CD4-positive, alpha-beta T cell treated with Interleukin-2 at 100 ng/mL for 4 hours (primary cell): ENCODE data around the gene PDGFA.
"Not testable (repeated sequence)": the region's sequence is repeated elsewhere in the genome, so short reads cannot be mapped to it uniquely, and the experiment has no call there.

ENCODE experiments used
- DNase-seq: peaks from one replicate; pipeline ENCODE4 v3.0.0-alpha.2; 2020; ENCODE audit warnings: low spot score

Gene PDGFA

DNA sequence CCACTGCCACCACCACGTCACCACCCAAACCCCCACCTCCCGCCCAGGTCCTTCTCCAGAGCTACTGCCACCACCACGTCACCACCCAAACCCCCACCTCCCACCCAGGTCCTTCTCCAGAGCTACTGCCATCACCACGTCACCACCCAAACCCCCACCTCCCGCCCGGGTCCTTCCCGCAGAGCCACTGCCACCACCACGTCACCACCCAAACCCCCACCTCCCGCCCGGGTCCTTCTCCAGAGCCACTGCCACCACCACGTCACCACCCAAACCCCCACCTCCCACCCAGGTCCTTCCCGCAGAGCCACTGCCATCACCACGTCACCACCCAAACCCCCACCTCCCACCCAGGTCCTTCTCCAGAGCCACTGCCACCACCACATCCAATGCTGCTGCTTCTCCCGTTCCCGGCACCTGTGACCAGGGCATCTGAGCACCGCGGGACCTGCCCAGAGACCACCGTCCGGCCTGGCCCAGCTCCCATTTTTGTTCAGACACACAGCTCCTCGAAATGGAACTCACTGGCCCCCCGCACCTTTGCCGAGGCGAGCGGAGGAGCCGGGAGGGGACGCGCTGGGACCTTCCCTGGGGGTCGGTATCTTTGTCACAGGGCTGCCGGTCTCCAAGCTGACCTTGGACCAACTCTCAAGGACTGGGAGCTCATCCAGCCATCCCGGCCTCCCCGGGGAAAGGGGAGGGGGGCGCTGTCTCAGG, 32.7 kb upstream of the PDGFA start:
- not testable (repeated sequence) for DNase-seq

DNA sequence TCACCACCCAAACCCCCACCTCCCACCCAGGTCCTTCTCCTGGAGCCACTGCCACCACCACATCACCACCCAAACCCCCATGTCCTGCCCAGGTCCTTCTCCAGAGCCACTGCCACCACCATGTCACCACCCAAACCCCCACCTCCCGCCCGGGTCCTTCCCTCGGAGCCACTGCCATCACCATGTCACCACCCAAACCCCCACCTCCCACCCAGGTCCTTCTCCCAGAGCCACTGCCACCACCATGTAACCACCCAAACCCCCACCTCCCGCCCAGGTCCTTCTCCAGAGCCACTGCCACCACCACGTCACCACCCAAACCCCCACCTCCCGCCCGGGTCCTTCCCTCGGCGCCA, 31.9 kb upstream of the PDGFA start:
- not testable (repeated sequence) for DNase-seq

DNA sequence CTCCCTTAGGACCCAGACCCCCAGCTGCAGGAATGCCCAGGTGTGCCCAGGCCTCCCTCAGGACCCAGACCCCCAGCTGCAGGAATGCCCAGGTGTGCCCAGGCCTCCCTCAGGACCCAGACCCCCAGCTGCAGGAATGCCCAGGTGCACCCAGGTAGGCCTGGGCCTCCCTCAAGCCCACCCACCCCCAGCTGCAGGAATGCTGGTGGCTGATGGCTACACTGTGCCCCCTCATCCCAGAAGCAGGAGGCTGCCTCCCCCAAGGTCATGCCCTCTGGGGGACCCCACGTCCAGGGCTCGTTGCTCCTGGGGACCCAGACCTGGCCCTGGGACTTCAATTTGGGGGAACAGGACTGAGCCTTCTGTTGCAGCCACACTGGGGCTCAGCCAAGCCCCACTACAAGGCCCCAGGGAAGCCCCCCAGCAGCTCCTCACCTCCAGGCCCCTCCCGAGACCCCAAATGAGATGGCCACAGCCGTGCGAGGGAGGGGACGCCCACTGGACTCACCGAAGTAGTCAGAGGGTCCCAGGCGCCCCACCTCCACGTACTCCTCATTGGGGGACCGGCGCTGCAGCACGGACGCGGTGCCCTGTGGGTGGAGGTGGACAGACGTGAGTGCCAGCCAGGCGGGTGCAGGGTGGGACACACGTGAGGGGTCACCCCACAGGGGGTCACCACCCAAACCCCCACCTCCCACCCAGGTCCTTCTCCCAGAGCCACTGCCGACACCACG, 31.4 kb upstream of the PDGFA start:
- DNase-seq: no peak

DNA sequence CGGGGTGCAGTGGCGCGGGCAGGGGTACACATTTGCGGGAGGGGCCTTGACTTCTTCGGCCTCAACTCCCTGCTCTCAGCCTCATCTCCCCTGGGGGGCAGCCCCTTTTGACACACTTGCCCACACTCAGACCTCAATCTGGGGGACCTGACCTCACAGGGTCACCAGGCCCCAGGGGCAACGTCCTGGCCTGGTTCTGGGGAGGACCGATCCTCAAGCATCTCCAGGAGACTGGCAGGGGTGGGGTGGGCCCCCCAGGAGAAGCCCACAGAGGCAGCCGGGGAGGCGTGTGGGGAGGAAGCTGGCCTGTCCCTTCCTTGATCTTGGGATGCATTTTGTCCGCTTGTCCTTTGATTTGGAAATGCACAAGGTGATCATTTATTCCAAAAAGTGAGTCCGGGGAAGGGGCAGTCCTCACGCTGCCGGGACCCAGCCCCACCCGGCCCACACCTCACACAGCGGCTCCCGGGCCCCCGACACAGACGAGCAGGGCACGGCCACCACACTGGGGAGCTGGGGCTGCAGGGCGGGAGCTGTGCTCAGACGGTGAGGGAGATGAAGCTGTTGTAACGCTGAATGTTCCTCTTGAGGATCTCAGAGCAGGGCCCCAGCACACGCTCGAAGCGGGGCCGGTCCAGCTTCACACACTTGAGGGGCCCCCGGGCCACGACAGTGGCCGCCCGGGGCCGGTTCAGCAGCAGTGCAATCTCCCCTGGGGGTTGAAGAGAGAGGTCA, 30.4 kb upstream of the PDGFA start:
- DNase-seq: no peak

DNA sequence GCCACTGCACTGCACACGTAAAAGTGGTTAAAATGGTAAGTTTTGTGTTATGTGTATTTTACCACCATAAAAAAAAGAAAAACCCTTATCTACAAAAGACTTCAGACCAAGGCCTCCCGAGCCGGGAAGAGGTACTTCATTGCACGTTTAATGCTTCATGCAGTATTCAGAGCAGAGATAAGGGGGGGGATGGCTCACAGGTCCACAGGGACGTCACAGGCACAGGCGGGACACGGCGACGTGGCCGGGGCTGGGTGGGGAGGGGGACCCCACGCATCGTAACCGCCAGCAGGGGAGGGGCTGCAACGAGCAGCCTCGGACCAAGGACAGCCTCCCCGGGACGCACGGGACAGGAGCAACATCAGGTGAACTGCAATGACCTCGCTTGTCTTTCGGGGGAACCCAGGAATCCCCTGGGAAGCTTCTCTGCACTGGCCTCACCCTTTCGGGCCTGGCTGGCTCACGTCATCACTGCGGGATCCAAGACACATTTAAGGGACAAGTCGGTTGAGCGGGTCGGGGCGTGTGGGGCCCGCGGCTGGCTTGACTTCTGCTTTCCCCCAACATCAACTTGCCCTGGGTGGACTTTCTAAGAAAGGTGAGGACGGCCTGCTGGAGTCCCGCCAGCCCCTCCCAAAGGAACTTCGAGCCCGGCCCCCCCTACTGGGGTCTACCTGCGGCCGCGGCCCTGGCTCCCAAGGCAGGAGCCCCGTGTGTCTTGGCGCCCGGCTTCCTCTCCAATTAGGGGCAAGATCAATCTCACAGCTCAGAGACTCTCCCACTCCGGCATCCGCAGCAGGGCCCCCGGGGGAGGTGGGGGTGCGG, 29.6 kb upstream of the PDGFA start:
- no peak for DNase-seq

DNA sequence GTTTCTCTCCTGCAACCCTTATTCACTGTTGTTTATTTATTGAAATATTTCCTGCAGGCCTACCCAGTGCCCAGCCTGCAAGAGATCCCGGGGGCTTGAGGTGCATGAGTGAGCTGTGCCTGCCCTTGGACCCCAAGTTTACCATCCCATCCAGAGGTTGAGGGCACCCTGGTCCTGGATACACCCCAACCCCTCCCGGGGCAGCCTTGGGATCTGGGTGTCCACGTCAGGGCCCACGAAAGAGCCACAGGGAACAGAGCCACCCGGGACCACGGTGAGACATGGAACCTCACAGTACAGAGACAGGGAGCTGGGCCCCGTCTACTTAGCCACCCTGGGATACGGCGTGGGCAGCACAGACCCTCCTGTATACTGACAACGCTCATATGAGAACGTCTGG, 28.8 kb upstream of the PDGFA start:
- DNase-seq: no peak

DNA sequence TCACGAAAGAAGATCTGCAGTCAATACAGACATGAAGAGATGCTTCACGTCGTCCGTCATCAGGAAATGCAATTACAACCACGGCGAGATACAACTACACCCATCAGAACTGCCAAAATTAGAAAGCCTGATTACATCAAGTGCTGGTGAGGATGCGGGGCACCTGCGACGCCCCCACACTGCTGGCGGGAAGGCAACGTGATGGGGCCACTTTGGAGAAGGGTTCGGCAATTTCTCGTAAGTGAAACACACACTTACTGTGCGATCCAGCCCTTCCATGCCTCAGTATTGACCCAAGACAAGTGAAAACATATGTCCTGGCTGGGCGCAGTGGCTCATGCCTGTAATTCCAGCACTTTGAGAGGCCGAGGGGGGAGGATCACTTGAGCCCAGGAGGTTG, 25.8 kb upstream of the PDGFA start:
- no peak for DNase-seq

DNA sequence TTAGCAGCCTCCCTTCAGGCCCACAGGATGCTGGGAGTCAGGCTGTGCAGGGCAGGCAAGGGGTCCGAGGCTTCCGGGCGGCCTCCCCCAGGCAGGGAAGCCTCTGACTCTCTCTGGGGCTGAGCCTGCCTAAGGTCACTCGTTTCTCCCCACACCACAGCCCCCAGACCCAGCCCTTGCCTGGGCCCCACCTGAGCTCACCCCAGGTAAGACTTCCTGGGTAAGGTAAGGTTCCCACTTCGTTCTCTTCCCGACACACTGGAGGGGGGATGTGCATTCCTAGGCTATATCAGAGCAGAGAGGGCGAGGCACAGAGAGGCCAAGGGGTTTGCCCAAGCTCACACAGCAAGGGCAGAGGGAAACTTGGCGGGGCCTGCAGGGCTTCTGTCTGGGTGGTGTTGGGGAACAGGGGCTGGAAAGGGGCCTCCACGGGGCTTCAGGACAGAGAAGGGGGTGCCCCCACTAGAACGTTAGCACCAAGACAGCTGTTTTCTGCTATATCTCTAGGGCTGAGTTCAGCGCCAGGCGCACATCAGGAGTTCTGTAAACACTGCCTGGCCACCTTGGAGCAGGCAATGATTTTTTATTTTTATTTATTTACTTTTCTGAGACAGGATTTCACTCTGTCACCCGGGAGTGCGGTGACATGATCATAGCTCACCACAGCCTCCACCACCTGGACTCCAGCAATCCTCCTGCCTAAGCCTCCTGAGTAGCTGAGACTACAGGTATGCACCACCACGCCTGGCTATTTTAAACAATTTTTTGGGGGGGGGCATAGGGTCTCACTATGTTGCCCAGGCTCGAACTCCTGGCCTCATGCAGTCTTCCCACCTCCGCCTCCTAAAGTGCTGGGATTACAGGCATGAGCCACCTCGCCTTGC, 24.9 kb upstream of the PDGFA start:
- DNase-seq: no peak

DNA sequence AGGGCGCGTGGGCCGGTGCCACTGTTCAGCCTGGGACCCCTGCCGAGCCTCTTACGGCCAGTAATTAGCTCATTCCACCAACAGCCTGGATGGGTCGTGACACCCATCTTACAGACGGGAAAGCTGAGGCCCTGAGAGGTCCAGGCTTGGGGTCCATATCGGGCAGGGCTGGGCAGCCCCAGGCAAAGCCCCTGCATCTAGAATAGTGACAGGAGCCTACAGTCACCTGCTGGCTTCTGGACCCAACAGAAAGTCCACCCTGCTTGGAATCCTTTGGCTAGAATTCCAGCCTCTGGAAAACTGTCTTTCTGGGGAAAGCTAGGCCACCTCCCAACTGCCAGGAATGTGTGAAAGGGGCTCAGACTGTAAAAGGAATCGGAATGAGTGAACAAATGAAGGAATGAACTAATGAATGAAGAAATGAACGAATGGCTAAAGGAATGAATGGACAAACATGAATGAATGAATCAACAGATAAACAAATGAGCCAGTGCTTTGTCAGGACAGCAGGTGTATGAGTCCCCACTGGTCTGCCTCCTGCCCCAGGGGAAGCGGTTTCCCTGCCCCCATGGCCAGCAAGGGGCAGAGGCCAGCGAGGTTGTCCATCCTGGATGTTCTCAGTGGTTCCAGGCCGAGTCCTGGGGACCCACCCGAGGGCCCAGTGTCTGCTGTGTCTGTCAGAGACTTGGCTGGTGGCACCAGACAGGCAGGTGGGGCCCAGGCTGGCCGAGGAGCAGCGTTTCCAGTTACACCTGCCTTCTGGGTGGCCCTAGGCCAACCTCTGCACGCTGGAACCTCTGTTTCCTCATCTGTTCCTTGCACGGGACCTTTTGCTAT, 24.1 kb upstream of the PDGFA start:
- no peak for DNase-seq

DNA sequence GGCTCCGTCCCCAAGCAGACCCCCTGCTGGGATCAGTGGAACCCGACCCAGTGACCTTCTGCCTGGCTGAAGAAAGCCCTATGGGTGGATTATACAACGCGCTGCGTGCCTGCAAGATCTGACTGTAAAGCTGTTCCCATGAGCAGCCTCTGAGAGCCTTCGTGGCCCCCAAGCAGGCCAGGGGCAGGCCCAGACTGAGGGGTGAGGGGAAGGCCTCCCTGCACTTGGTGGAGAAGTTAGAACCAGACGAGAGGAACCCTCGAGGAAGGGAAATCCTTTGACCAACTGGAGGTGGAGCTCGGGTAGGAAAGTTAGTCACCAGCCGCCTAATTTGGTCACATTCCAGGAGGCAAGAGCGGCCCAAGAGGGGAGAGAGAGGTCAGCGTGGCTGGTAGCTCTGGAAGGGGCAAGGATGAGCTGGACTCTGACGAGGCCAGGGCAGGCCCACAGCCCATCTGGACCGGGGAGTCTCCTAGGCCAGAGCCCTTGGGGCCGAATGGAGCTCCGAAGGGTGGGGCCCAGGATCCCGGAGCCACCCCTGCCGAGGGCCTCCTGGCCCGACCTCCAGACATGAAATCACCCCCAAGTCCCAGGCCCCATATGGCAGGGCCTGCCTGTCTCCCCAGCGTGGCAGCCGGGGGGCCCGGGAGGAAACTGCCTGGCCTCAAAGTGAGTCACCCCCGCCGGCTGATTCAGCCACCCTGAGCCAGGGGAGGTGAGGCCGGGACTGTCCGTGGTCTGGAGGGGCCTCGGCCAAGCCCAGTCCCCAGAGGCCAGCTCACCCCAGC, 23.3 kb upstream of the PDGFA start:
- no peak for DNase-seq

DNA sequence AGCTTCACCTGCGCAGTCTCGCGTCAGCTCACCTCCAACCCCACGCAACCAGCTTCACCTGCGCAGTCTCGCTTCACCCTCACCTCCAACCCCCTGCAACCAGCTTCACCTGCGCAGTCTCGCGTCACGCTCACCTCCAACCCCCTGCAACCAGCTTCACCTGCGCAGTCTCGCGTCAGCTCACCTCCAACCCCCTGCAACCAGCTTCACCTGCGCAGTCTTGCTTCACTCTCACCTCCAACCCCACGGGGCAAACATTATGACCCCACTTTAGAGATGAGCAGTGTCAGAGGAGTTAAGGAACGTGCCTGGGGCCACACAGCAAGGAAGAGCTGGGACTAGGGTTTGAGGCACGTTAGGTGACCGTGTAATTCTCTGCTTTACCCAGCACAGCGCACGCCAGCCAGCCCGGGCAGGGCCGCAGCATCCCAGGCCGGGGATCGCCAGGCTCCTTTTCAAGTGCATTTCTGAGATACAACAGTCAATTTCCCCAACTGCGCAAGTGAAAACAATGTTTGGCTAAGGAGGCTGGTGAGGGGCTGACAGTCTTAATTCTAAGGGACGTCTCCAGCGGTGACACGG, 22.6 kb upstream of the PDGFA start:
- no peak for DNase-seq

DNA sequence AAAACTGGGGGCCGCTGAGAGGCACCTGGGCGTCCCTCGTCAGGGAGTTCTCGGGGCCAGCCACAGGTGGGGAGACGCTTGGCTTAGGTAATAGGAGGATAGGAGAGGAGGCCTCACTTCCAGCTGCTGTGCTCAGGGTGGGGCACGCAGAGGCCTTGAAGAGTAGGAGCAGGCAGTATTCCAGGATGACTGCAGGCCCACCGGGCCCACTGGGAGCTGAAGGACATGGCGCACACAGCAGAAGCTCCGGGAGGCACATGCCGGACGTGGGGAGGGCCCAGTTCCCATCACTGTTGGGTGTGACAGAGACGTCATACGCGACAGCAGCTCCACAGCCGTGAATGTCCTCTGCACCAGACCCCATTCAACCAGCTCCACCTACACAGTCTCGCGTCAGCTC, 22.0 kb upstream of the PDGFA start:
- no peak for DNase-seq

DNA sequence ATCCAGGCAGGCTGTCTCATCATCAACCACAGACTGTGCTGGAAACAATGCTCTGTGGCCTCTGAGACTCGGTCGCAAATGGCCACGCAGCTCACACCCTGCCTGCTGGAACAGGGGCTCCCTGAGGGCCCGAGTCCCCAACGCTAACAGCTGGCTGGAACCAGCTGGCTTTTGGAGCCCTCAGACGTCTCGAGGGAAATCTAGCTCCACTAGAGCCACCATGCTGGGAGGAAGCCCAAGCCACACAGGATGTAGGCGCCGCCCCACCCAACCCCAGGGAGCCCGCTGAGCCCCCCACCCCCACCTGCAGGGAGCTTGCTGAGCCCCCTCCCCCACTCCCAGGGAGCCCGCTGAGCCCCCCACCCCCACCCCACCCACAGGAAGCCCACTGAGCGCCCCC, 21.4 kb upstream of the PDGFA start:
- DNase-seq: no peak

DNA sequence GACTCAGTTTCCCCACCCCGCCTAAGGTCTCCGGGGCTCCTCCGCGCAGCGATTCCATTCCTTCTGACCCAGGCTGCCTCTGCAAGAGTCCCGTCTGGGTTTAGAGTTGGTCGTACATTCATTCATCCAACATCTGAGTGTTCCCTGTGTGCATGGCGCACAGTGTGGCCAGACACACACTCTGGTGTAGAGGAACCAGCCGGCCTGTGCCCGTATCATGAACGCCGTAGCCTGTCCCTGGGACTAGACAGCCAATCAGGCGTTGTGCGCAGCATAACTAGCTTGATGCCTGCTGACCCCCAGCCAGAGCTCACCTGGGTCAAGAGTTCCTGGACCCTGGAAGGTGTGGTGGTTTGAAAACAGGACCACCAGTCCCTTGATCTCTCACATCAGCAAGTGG, 20.9 kb upstream of the PDGFA start:
- DNase-seq: no peak

DNA sequence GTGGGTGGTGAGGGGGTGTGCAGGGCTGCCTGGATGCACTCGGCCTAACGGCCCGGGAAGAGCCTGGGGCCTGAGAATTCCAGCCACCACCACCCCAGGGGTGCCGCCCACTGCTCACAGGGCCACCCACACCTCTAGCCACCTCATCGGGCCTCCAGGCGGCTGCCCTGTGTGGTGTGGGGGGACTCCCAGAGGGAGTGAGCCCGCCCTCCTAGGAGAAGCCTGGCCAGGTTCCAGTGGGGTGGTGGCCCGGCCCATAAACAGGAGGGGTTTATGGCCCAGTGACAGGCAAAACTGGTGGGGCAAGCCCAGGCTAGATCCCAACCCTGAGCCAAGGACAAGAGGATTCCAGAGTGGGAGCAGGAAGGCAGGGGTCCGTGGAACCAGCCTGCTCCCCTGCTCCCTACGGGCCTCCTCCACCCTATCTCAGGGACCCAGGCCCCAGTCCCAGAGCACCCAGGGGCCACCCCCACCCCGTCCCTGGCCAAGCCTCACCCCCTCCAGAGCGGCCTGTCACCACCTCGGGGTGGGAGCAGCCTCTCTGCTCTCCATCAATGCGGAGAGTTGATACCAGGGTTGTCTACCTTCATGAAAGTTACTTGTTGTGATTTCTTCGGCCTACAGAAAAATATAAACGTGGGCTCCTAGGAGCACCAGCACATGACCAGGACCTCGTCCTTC, 20.2 kb upstream of the PDGFA start:
- no peak for DNase-seq

DNA sequence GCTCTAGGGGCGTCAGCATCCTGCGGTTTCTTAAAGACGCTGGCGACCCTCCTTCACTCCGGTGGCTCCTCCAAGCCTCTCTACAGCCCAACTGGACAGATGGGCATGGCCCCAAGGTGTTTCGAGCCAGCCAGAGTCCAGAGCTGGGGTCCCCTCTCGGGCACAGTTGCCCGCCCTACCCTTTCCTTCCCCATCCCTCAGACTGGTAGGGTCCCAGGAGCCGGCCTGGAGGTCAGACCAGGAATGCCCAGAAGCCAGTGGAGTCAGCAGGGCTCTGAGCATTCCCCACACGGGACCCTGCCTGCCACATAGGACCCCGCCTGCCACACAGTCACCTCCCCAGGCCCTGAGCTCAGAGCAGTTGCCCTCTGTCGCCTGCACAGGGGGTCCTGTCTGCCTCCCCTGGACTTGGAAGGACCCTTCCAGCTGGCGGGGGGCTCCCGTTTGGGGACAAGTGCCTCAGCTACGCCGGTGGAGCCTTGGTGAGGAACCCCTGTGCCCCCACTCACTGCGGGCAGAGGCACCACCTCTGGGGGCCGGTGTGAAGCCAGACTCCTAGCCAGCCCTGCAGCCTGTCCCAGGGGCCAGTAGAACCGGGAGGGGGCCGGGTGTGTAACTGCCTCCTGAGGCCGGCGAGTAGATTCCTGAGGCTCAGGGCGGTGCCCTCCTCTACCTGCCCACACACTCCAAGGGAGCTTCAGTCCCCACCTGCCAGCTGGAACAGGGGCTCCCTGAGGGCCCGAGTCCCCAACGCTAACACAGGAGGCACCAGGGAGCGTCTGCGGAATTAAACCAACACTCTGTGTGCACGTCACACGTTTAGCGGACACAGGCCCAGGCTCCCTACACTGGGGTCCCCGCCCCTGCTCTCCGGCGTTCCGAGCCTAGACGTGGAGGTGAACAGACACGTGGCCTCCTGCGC, 19.4 kb upstream of the PDGFA start:
- no peak for DNase-seq

DNA sequence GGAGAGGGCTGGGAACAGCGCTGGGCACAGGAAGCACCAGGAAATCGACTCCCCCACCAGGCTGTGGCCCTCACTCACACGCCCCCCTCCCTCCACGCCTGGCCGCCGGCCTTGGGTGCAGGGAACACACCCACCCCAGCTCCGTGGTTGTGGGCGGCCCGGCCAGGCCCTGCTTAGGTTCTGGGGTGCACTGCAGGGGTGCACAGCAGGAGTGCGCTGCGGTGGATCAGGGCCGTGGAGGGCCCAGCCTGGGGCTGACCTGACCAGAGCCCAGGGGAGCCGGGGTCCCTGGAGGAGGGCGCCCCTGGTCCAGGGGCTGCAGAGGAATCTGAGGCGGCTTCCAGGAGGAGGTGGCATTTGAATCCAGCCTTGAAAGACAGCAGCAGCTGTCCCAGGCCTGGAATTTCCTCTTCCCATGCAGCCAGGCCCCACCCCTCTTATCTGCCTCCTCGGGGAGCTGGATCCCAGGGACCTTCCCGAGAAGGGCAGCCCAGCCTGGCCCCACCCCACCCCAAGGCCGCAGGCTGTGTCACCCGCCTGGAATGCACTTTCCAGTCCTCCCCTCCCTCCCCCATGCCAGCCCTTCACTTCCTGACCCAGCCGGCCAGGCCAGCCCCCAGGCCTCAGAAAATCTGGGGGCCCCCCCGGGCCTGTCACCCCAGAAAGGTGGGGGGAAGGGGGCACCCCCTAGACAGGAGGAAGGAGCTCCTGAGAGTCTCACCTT, 18.4 kb upstream of the PDGFA start:
- DNase-seq: no peak
